ENCODE data around the gene LYPLAL1. TPM values are rescaled to one million over a fixed set of nuclear protein-coding genes. Genes with fewer than 3 reads are reported as not detected.

LYPLAL1 gene
- total RNA-seq, 1 donor from 2014 or later = 35.4 TPM

DNA sequence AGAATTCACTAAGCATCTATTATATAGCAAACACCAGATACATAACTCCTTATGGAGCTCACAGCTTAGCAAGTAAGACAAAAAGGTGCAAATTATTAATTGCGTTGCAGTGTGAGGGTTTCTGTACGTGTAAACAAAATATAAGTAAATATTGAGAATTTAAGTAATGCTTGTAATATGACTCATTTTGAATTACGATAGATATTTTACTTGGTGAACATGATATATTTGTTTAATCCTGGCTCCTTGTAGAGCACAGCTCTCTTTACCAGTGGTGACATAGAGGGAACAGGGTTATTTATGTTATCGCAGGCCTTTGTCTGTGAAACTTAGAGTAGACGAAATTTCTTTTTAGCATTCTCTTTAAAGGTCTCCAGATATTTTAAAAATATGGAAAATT, 36.4 kb downstream of the LYPLAL1 start:
- Mint-ChIP-seq H3K36me3 (peaks cover 2% of the 10 kb centered on the region), H3K4me3 (no peak overlapping the region), H3K9me3 (no peaks in the 10 kb centered on the region), H3K27ac (no peak overlapping the region), H3K27me3 (ENCODE audit: insufficient read depth, low read depth) (no peaks in the 10 kb centered on the region), H3K4me1 (no peaks in the 10 kb centered on the region)
- Histone ChIP-seq H3K4me2 (no peak overlapping the region), H3F3A (ENCODE audit: low read depth) (no peaks in the 10 kb centered on the region), H3K36me3 (no peaks in the 10 kb centered on the region), H3K4me1 (no peaks in the 10 kb centered on the region), H3K9me3 (ENCODE audit: low read depth) (no peaks in the 10 kb centered on the region), H4K20me1 (ENCODE audit: low read depth) (no peaks in the 10 kb centered on the region), H3K4me3 (no peak overlapping the region), H3K79me2 (ENCODE audit: low read depth) (no peaks in the 10 kb centered on the region), H3K9ac (no peak overlapping the region), H2AFZ (replicated peaks) (no peak overlapping the region), H3K27ac (no peak overlapping the region), H3K27me3 (no peaks in the 10 kb centered on the region)
- TF ChIP-seq EZH2phosphoT487 (IDR thresholded peaks at IDR 0.05) (no peak), EZH2 (IDR thresholded peaks at IDR 0.05) (no peak)
- TF ChIP-seq, protein P1, sequence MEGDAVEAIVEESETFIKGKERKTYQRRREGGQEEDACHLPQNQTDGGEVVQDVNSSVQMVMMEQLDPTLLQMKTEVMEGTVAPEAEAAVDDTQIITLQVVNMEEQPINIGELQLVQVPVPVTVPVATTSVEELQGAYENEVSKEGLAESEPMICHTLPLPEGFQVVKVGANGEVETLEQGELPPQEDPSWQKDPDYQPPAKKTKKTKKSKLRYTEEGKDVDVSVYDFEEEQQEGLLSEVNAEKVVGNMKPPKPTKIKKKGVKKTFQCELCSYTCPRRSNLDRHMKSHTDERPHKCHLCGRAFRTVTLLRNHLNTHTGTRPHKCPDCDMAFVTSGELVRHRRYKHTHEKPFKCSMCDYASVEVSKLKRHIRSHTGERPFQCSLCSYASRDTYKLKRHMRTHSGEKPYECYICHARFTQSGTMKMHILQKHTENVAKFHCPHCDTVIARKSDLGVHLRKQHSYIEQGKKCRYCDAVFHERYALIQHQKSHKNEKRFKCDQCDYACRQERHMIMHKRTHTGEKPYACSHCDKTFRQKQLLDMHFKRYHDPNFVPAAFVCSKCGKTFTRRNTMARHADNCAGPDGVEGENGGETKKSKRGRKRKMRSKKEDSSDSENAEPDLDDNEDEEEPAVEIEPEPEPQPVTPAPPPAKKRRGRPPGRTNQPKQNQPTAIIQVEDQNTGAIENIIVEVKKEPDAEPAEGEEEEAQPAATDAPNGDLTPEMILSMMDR (IDR thresholded peaks at IDR 0.05) = no peak
- no peak for DNase-seq (ENCODE audit: low spot score)

DNA sequence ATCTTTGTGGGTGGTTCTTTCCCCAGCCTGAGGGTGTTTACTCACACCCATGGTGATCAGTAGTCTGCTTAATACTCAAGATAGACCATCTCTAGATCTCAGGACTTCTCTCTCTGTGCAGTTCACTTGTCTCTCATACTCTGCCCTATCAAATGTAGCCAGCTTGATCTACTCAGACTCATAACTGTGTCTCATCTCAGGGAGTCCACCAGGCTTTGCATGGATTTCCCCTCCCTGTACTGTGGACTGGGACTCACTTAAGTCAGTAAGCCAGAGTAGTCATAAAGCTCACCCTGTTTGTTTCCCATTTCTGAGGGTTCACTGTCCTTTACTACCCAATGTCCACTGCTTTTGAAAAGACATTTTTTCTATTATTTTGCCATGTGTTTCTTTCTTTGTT, 41.8 kb downstream of the LYPLAL1 start:
- no peak overlapping the region for H3K27ac Mint-ChIP-seq
- H3K36me3 Mint-ChIP-seq = peaks cover 17% of the 10 kb centered on the region
- no peak for TF ChIP-seq EZH2 (IDR thresholded peaks at IDR 0.05)
- TF ChIP-seq, protein P1 (IDR thresholded peaks at IDR 0.05) = no peak
- Histone ChIP-seq H3K27ac (no peak overlapping the region), H3K9ac (no peak overlapping the region), H3K4me2 (no peak overlapping the region), H3K36me3 (no peaks in the 10 kb centered on the region), H3K9me3 (ENCODE audit: low read depth) (no peaks in the 10 kb centered on the region), H4K20me1 (ENCODE audit: low read depth) (no peaks in the 10 kb centered on the region), H2AFZ (replicated peaks) (no peak overlapping the region), H3F3A (ENCODE audit: low read depth) (no peaks in the 10 kb centered on the region), H3K27me3 (no peaks in the 10 kb centered on the region), H3K79me2 (ENCODE audit: low read depth) (no peaks in the 10 kb centered on the region), H3K4me3 (no peak overlapping the region), H3K4me1 (no peaks in the 10 kb centered on the region)
- no peaks in the 10 kb centered on the region for H3K4me1 Mint-ChIP-seq
- no peak for DNase-seq (ENCODE audit: low spot score)
- peaks cover 2% of the 10 kb centered on the region for H3K27me3 Mint-ChIP-seq (ENCODE audit: insufficient read depth, low read depth)
- no peak overlapping the region for H3K4me3 Mint-ChIP-seq
- no peaks in the 10 kb centered on the region for H3K9me3 Mint-ChIP-seq

DNA sequence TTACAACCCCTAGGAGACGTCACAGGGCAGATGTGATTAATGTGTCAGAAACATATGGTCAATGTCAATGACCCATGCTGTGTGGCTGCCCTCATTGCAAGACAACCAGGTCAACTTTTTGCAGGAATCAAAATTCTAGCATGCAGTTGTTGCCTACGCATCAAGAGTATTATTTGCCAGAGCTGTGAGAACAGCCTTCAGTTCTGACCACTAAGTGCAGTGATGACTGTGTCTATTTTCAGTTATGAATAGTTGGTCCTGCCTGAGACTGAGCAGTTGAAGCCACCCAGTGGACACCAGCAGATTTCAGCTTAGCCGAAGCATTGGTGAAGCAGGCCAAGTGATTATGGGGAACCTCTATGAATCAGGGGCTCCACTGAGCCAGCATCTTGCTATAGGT, 47.3 kb downstream of the LYPLAL1 start:
- Histone ChIP-seq H3K79me2 (ENCODE audit: low read depth) (no peaks in the 10 kb centered on the region), H3K4me1 (no peaks in the 10 kb centered on the region), H3K9ac (no peak overlapping the region), H3K9me3 (ENCODE audit: low read depth) (no peaks in the 10 kb centered on the region), H2AFZ (replicated peaks) (no peak overlapping the region), H3K4me2 (no peak overlapping the region), H3K27ac (no peak overlapping the region), H4K20me1 (ENCODE audit: low read depth) (no peaks in the 10 kb centered on the region), H3K27me3 (no peaks in the 10 kb centered on the region), H3K36me3 (no peaks in the 10 kb centered on the region), H3F3A (ENCODE audit: low read depth) (no peaks in the 10 kb centered on the region), H3K4me3 (no peak overlapping the region)
- Mint-ChIP-seq H3K4me3 (no peak overlapping the region), H3K36me3 (peaks cover 11% of the 10 kb centered on the region), H3K4me1 (no peaks in the 10 kb centered on the region), H3K27me3 (ENCODE audit: insufficient read depth, low read depth) (peaks cover 3% of the 10 kb centered on the region), H3K27ac (no peak overlapping the region), H3K9me3 (no peaks in the 10 kb centered on the region)
- TF ChIP-seq, protein P1 (IDR thresholded peaks at IDR 0.05) = no peak
- TF ChIP-seq EZH2phosphoT487 (IDR thresholded peaks at IDR 0.05) (no peak), EZH2 (IDR thresholded peaks at IDR 0.05) (no peak)
- no peak for DNase-seq (ENCODE audit: low spot score)

GRCh38 chr1:219223496-219223895, 49.8 kb downstream of the LYPLAL1 start:
- no peaks in the 10 kb centered on the region for H3F3A ChIP-seq (ENCODE audit: low read depth)
- no peaks in the 10 kb centered on the region for H3K79me2 ChIP-seq (ENCODE audit: low read depth)

More at GRCh38 chr1:219223496-219223895, 49.8 kb downstream of the LYPLAL1 start:
- Histone ChIP-seq H4K20me1 (ENCODE audit: low read depth) (no peaks in the 10 kb centered on the region), H2AFZ (replicated peaks) (no peak overlapping the region), H3K4me2 (no peak overlapping the region), H3K27ac (no peak overlapping the region), H3K27me3 (no peaks in the 10 kb centered on the region), H3K36me3 (no peaks in the 10 kb centered on the region), H3K9ac (no peak overlapping the region), H3K4me3 (no peak overlapping the region), H3K4me1 (no peaks in the 10 kb centered on the region), H3K9me3 (ENCODE audit: low read depth) (no peaks in the 10 kb centered on the region)
- TF ChIP-seq, protein P1 (IDR thresholded peaks at IDR 0.05) = no peak
- TF ChIP-seq EZH2 (IDR thresholded peaks at IDR 0.05) (no peak), EZH2phosphoT487 (IDR thresholded peaks at IDR 0.05) (no peak)
- H3K36me3 Mint-ChIP-seq = peaks cover 4% of the 10 kb centered on the region
- H3K4me3 Mint-ChIP-seq = no peak overlapping the region
- H3K27ac Mint-ChIP-seq = no peak overlapping the region
- no peaks in the 10 kb centered on the region for H3K4me1 Mint-ChIP-seq
- peaks cover 3% of the 10 kb centered on the region for H3K27me3 Mint-ChIP-seq (ENCODE audit: insufficient read depth, low read depth)
- no peaks in the 10 kb centered on the region for H3K9me3 Mint-ChIP-seq
- DNase-seq (ENCODE audit: low spot score) = no peak

Data from neural progenitor cell (in vitro differentiated cells).